Kidney capillary endothelial cell (primary cell): ENCODE data around the gene EAPP.
"Not testable (repeated sequence)": the region's sequence is repeated elsewhere in the genome, so short reads cannot be mapped to it uniquely, and the experiment has no call there.

Experiments
- DNase-seq: peaks from one replicate; pipeline ENCODE4 v3.0.0-alpha.2; 2018; ENCODE audit warnings: low spot score

EAPP gene

DNA sequence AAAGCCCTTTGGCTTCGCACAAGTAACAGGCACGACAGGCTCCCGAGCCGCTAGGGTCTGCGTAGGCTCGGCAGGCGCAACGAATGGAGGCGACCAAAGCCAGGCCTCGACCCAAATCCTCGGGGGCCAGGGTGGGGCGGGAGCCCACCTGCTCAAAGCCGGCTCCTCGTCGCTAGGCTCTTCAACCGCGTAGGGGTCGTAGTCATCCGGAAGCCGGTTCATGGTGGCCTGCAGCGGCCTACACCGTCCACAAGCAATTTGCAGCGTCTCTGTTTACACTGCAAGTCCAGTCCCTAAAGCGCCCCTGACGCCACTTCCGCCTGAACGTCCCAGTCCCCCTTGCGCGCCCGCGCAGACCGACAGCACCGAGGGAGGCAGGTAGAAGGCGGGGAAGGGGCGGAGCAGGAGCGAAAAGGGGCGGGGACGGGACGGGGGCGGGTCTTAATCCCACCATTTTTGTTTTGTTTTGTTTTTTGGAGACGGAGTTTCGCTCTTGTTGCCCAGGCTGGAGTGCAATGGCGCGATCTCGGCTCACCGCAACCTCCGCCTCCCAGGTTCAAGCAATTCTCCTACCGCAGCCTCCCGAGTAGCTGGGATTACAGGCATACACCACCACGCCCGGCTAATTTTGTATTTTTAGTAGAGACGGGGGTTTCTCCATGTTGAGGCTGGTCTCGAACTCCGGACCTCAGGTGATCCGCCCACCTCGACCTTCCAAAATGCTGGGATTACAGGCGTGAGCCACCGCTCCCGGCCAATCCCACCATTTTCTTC is at the start of gene EAPP:
Gene EAPP, minus strand, starts transcription at position 295 of the 774 bp plus-strand sequence. Its CDS starts 73 bp downstream, at position 222.
- DNase-seq, result peak; percentile 96

- DNase-seq, result no peak
Observed at GRCh38 chr14:34583525-34583924, 44.0 kb upstream of the EAPP start.

GRCh38 chr14:34582117-34582680 is 42.7 kb upstream of the EAPP start:
- DNase-seq, result no peak

DNA sequence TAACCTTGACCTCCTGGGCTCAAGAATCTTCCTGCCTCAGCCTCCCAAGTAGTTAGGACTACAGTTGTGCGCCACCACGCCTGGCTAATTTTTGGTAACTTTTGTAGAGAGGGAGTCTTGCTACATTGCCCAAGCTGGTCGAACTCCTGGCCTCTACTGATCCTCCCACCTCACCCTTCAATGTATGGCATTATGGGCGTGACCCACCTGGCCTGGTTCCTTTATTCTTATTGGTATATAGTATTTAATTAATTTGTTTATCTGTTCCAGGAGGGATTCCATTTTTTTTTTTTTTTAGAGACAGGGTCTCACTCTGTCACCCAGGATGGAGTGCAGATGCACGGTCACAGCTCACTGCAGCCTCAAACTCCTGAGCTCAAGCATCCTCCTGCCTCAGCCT is 40.9 kb upstream of the EAPP start:
- DNase-seq, result no peak

DNA sequence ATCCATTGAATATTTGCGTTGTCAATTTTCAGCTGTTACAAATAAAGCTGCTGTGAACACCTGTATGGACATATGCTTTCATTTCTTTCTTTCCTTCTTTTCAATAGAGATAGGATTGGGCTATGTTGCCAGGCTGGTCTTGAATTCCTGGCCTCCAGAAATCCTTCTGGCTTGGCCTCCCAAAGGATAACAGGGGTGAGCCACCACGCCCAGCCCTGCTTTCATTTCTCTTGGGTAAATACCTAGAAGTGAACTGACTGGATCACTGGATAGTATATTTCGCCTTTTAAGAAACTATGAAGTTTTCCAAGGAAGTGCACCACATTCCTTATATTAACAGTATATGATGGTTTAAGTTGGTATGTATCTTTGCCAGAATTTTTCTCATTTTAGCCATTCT is 32.3 kb upstream of the EAPP start:
- no peak for DNase-seq

DNA sequence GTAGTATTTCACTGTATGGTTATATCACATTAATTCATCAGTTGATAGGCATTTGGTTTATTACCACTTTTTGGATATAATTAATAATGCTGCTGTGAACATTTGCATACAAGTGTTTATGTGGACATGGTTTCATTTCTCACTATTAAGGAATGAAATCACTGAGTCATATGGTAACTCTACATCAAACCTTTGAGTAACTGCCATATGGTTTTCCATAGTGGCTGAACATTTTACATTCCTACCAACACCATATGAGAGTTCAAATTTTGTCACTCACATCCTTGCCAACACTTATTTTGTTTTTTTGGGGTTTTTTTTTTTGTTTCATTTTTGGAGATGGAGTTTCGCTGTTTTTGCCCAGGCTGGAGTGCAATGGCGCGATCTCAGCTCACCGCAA is 30.2 kb upstream of the EAPP start:
- DNase-seq, result no peak

DNA sequence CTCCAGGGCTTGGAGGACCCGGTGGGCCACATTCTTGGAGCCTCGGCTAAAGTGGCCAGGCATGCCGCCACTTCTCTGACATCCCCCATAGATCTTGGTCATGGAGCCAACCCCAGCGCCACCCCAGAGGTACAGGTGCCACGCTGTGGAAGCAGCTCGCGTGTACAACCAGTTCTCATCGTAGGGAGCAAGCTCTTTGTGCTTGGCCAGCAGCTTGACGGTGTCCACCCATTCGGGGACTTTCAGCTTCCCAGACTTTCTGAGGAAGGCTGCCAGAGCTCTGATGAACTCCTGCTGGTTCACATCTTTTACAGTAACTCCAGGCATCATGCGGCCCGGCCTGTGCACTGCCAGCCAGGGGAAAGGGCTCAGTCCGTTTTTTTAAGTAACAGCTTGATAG is 29.3 kb upstream of the EAPP start:
- no peak for DNase-seq

DNA sequence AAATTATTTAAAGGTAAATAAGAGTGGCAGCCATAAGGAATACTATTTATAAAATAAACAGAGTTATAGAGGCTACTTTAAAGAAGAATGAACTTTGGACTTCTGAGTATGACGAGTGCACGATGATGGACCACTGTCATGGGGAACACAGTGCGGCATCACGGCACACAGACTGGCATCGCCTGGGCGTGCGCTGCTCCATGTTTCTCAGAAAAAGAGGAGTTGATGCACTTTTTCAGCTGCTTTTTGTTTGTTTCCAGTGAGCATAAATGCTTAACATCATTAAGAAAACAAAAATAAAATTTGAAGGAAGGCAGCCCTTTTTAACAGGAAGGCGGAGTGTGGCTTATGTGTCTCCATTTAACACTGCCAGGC is 23.3 kb upstream of the EAPP start:
- DNase-seq, result no peak

DNA sequence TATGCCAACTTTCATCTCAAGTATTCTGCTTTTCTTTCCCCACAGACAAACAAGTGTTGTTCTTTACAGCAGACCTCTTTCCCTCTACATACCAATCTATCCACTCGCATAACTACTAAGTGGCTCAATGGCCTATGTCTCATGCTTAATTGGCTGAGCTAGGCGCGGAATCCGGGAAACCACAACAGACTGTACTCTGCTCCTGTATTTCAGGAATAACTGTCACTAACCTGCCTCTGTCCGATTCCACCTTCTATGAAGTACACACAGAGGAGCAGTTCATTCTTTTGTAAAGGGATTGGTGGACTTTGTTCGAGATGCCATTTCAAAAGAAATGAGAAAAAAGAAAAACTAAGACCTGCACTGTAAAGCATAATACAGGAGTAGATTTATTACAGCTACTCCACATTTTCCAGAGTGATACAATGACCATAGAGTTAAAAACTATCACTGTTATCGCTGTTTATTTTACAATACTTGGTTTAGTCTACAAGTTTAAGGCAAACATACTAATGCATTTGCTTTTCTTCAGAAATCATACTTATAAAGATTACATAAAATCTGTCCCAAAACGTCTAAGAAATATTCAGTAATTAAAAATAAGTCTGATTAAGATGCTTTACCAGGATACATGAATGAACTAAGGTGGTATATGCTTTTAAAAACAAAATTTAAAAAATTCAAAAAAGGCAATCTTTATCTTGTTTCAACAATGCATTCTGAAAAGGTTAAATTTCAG is 22.7 kb upstream of the EAPP start:
- DNase-seq, result not testable (repeated sequence)

GRCh38 chr14:34556498-34556829 is 17.0 kb upstream of the EAPP start:
- not testable (repeated sequence) for DNase-seq

GRCh38 chr14:34555583-34556497 is 16.3 kb upstream of the EAPP start:
- not testable (repeated sequence) for DNase-seq

DNA sequence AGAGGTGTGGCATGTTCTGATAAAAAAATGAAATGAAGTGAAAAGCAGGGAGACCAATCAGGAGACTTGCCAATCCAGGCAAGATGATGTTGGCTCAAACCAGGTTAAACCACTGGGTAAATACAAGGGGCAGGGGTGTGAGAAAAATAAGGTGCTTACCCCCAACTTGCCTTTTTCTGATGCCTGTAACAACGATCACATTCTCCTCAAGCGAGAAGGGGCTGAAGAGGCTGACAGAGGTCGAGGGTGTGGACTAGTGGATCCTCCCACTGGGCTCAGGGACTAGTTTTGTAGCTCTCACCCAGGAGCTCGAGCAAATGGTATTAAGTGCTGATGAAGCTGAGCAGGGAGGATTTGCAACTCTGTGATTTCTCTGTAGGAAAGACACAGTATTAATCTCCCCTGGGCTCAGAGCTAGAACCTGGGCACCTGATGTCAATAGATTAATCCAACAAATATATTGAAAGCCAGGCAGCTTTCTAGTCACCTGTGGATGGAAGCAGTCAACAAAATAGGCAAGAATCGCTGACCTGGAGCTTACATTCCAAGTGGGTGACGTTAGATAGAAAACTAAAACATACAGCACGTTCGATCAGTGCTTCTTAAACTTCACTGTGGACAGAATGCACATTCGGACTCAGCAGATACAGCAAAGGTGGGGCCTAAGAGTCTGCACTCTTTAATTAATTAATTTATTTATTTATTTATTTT is 15.2 kb upstream of the EAPP start:
- DNase-seq, result no peak

DNA sequence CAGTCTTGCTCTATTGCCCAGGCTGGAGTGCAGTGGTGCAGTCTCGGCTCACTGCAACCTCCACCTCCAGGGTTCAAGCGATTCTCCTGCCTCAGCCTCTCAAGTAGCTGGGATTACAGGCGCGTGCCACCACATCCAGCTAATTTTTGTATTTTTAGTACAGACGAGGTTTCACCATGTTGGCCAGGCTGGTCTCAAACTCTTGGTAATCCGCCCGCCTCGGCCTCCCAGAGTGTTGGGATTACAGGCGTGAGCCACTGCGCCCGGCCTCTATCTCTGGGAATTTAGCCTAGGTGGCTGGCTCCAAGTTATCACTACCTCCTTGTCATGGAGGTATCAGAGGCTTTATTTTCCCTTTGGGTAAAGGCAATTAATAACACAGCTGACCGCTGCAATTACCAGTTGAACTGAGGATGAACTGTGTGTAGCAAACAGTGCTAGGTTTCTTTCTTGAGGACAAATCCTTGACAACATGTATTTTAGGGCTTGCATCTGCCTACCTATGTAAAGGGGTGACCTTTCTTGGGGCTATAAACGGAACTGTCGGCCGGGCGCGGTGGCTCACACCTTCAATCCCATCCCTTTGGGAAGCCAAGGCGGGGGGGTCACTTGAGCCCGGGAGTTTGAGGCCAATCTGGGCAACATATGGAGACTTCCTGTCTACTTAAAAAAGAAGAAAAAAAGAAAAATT is 9.9 kb upstream of the EAPP start:
- not testable (repeated sequence) for DNase-seq

DNA sequence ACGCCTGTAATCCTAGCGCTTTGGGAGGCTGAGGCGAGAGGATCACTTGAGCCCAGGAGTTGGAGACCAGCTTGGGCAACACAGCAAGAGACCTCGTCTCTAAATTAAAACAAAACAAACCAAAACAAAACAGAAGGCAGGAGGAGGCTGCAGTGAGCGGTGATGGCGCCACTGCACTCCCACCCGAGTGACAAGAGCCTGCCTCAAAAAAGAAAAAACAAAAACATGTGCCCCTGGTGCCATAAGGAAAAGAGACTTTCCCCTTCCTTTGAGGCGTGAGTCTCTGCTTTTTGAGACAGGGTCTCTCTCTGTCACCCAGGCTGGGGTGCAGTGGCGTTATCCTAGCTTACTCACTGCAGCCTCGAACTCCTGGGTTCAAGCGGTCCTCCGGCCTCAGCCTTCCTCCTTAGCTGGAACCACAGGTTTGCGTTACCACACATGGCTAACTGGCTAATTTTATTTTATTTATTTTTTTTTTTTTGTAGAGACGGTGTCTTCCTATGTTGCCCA is 9.0 kb upstream of the EAPP start:
- no peak for DNase-seq

- not testable (repeated sequence) for DNase-seq
Observed at GRCh38 chr14:34547136-34547520, 7.6 kb upstream of the EAPP start.

DNA sequence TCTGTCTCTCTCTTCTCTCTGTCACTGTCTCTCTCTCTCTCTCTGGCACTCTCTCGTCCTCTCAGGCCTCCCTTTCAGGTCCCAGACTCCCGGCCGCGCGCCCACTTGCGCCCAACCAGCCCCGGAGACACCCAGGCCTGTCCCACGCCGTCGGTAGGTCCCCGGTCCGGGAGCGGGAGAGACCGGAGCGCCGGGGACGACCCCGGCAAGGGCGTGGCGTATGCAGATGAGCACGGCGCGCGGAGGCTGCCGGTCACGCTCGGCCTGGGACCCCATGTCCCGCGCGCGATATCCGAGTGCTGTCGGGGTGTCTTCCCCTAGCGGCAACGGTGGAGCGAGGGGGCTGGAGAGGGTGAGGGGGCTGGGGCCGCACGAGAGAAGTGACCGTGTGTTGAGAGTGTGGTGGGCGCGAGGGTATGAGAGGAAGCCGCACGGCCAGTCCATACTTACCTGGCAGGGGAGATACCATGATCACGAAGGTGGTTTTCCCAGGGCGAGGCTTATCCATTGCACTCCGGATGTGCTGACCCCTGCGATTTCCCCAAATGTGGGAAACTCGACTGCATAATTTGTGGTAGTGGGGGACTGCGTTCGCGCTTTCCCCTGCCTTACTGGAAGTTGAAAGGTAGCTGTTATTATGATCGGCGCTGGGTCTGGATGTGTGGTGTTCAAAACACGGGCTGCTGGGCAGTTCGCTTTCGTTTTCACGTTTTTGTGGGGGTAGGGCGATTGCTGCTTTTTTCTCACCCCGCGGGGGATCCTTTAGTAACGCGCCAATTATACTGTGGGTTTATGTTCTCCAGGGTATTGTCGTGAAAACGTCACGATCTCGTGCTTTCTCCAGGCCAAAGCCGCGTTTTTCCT is 7.0 kb upstream of the EAPP start:
- DNase-seq, result not testable (repeated sequence)

- not testable (repeated sequence) for DNase-seq
Observed at GRCh38 chr14:34540181-34541059, 919 bp upstream of the EAPP start.

- DNase-seq, result no peak
Observed at GRCh38 chr14:34538871-34539406, 562 bp downstream of the EAPP start.
